Stimulated activated CD8-positive, alpha-beta memory T cell treated with anti-CD3 and anti-CD28 coated beads, Interleukin-7, amount 100 ng/mL, for 48 hours (primary cell): ENCODE results near the gene UBE3C.

Experiments
- DNase-seq, 2 donors: peaks; one replicate each; pipeline ENCODE4 v3.0.0-alpha.2; 2020; ENCODE audit warnings: low read depth in 1 of 2; ENCODE audit errors: extremely low read depth in 1 of 2

Gene UBE3C

DNA sequence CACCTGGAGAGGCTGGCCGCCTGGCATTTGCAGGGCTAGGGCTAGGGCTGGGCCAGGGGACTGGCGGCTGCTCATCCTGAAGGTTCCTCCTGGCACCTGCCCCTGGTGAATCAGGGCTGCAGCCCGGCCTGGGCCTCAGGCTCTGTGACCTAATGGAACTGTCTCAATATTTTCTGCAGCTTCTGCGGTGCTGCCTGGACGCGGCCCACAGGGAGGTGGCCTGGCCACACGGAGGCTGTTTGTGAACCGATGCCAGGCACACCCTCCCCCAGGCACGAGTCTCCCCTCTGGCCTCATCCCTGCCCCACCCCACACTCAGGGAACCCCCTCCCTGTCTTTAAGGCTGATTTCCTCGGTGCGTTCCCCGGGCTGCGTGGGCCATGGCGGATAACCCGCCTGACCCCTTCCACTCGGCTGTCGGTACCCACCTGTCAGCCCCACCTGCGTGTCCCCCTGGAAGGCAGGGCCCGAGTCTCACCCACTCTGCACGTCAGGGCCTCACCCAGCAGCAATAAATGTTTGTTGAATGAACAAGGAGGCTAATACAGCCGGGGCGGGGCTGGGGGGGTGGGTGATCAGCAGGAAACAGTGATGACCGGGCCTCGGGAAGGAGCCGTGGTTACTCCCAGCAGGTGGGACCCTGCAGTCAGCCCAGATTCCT, 143.5 kb downstream of the UBE3C start:
- DNase-seq: no peak

DNA sequence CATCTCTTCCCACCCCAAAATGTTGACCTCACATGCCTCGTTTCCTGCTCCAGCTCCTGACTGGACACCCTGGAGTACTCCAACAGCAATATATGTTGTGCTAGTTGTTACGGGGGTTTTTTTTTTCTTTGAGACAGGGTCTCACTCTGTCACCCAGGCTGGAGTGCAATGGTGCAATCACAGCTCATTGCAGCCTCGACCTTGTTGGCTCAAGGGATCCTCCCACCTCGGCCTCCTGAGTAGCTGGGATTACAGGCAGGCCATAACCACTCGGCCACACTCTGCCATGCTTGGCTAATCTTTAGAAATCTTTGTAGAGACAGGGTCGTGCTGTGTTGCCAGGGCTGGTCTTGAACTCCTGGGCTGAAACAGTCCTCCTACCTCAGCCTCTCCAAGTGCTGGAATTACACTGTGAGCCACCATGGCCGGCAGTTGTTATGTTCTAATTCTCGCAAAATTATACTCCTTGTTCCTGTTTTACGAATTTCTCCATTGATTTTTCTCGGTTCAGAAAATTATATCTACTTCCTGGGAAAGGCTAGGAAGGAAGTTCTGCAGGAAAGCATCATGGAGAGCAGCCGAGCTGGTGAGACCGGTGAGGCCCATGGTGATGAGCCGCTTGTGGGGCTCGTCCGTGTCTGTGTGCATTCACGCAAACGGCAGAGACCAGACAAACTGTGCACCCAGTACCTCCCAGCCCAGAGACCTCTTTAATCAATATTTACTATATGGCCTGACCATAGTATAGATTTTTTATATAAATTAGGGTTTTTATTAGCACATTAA, 145.7 kb downstream of the UBE3C start:
- no peak for DNase-seq

DNA sequence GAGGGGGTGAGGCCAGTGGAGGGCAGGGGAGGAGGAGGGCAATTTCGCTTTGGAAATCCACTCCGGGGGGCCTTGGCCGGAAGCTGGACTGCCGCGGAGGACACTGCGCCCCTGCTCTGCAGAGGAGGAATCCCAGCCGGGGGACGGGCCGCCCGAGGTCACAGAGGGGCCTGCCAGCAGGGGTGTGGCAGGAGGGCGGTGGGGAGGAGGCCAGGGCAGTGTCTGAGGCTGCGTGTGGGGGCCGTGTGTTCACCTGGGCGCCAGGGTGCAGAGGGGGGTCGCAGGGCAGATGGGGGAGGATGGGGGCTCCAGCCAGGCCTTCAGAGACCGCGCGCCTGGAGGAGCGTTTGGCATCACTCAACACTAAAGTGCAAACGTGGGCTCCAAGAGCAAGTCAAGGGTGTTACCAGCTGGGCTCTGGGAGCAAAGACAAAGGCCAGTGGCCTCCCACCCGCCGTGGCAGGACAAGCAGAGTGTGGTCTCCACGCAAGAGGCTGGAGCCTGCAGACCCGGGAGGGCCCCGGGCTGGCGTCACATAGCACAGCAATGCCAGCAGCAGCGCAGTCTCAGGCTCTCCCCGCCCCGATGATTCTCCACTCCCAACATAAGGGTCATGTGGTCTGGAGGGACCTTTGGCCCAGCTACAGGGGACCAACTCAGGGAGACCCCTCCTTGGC, 152.8 kb downstream of the UBE3C start:
- no peak for DNase-seq

DNA sequence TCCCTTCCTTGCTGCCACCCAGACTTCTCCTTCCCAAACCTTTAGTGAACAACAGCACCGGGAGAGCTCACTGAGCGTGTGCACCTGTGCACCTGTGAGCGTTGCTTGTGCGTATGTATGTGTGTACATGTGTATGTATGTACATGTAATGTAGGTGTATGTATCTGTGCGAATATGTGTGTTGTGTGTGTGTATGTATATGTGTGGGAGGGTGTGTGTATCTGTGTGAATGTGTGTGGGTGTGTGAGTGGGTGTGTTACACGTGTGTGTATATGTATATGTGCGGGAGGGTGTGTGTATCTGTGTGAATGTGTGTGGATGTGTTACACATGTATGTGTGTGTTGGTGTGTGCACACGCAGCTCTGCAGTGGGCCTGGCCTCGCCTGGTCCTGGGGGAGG, 153.5 kb downstream of the UBE3C start:
- DNase-seq: no peak

DNA sequence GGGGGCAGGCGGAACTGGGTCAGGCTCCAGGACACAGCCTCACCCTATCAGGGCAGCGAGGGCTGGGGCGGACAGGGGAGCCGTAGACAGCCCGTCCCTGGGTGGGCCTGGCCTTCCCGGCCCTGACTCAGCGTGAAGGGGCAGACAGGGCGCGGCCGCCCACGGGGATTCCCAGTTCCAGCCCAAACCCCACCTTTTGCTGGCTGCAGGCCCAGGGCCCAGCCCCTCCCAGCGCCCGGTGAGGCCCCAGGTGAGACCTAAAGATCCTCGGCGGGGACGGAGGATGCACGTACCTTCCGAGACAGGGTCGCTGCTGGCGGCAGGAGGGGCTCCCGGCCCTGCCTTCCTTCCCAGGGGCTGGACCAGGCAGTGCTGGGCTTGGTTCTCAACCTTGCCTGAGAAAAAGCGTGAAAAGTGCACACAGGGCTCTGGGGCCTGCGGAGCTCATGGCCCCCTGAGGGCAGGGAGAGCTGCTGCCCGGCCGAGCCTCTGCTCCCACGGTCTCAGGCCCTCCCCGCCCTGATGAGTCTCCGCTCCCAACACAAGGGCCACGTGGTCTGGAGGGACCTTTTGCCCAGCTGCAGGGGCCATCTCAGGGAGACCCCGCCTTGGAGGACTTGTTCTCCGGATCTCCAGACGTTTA, 154.2 kb downstream of the UBE3C start:
- DNase-seq: no peak

DNA sequence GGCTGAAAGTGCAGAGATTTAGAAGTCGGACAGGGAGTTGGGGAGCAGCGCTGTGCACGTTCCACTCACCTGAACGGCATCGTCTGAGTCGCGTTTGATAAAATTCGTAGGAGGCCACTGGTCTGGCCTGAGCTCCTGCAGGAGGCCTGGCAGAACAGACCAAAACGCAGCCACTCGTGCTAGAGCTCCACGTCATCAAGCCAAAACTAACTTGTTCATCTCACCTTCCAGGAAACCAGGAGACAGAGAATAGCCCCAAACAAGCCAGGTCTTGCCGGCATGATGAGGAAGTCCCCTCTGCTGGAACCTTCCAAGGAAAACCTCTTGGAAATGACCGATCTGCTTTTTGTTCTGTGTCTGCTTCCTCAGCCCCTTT, 154.7 kb downstream of the UBE3C start:
- no peak for DNase-seq

DNA sequence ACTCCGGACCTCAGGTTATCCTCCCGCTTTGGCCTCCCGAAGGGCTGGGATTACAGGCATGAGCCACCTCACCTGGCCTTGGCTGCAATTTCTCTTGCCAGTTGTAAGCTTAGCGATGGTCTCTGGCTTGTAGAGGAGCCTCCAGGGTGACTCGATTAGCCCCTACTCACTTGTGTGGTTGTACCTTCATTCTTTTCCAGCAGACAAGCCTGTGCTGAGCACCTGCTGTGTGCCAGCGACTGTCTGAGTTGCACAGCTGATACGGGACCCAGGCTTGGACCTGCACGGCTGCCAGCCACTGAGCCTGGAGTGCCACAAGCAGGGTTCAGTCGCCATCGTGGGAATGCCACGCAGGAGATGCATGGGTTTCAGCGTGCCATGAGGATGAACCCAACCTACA, 156.0 kb downstream of the UBE3C start:
- DNase-seq: no peak

DNA sequence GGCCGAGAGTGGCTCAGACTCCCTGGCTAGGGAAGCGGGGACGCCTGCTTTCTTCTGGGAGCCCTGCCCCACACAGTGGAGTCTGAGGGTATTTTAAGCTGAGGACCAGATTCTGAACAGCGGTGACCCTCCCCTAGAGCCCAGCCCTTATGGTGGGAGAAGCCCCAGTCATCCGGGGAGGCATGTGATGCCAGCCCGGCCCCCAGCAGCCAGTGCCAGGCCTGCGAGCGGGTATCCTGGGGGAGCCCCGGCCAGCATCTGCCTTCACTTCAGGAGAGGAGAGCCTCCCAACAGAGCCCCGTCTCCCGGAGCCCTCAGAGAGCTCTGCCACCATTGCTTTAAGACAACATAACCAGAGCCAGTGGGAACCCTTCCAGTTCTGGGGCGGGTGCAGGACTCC, 156.6 kb downstream of the UBE3C start:
- DNase-seq: no peak

DNA sequence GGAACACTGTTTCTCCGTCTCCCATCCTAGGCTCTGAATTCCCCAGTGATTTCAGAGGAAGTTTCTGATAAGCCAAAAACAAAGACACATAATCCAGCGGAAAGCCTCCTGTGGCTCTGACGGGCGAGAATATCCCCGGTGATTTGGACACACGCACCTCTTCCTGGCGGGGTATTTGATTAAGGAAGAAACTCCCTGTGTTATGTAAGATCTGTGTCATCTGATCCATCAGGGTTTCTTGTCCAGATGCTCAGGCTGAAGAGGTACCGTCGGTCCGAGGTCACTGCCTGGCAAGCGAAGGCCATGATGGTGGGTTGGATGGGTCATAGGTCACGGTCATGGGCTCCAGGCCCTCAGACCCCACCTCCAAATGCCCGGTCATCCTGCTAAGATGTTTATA, 158.5 kb downstream of the UBE3C start:
- DNase-seq: no peak

DNA sequence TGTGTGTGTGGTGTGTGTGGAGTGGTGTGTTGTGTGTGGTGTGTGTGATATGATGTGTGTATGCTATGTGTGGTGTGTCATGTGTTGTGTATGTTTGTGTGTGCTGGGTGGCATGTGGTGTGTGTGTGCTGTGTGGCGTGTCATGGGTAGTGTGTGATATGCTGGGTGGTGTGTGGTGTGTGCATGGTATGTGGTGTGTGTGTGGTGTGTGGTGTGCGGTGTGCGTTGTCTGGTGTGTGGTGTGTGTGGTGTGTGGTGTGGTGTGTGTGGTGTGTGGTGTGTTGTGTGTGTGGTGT, 160.5 kb downstream of the UBE3C start:
- no peak for DNase-seq

DNA sequence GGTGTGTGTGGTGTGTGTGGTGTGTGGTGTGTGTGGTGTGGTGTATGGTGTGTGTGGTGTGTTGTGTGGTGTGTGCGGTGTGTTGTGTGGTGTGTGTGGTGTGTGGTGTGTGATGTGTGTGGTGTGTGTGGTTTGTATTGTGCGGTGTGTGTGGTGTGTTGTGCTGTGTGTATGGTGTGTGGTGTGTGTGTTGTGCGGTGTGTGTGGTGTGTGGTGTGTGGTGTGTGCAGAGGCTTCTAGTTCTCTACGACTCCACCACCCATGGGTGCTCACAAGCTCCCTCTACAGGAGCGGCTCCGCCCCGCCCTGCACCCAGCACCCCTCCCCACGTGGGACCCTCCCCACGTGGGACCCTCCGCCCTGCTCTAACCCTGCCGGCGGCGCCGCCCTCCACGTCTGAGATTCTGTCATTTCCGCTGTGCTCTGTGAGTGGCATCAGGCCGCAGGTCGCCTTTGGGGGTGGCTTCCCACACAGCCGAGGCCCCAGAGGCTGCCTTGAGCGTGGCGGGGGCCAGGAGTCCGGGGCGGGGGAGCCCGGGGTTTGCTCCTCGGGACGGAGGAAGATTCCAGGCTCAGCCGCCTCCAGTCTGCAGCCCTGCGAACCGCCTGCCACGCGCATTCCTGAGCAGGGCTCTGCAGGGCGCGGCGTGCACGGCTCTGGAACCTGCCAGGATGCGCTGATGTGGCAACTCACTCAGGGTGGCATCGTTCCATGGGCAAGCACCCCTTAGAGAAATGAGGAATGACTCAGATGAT, 161.1 kb downstream of the UBE3C start:
- no peak for DNase-seq

DNA sequence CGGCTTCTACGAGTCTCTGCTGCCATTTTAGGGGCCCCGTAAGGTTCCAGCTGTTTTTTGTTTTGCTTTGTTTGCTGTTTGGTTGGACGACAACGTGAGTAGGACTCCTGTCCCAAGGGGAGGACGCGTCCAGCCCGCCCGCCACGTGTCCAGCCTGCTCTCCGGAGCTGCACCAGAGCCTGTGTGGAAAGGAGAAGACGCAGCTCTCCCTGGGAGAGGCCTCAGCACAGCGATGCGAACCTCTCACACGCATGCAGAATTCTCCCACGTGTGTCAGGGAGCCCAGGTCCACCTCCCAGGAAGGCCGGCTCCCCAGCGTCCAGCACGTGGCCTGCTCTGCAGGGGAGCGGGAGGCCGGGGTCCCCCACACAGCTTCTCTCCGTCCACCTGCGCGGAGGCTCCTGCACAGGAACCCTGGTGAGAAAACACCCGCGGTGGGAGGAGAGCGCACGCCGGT, 161.7 kb downstream of the UBE3C start:
- no peak for DNase-seq

DNA sequence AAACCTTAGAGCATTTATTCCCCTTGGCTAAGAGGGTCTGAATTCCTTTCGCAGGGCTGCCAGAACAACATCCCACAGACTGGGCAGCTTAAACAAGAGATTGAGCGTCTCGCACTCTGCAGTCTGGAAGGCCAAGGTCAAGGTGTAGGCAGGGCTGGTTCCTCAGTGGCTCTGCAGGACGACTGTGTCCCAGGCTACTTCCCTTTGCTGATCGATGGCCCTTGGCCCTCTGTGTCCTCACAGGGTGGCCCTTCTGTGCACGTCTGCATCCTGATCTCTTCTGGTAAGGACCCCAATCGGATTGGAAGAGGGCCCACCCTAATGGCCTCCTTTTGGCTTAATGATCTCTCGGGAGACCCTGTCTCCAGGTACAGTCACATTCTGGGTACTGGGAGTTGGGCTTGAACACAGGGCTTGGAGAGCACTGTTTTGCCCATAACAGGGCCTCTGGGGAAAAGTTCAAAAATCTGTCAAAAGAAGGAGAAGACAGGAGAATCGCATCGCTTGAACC, 162.9 kb downstream of the UBE3C start:
- no peak for DNase-seq

DNA sequence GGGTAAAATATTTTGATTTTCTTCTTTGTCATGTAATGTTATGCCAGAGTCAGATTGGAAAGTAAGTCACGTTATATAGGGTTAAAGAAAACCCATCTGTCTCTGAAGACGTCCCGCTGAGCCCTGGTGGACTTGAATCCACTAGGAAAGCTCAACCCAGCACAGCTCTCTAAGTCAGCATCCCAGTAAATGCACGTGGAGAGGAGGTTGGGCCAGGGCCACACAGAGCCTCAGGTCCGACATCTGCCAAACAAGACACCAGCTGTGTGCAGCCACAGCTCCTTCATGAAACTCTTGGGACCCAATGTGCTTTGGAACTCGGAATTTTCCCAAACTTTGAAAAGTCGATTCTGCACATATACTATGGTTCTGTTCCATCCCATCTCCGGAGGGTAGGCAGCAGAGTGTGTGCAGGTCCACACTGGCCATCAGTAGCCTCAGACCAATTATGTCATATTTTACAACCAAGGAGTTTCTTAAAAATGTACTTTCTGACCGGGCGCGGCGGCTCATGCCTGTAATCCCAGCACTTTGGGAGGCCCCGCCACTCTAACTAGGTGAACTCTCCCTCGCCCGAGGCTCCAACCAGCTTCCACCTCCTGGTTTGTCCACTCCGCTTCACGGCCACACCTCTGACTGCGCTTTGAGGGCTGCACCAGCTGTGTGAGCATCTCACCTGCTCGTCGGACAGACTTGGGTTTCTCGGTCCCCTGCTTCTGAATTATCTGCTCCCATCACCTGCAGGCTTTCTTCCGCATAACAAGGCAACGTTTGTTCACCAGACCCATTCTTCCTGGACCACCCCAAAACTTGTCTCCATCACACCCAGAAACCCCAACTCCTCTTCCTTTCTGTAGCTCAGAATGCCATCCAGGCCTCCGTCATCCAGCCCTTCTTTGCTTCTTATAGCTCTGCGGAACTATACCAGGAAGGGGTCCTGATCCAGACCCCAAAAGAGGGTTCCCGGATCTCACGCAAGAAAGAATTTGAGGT, 168.4 kb downstream of the UBE3C start:
- no peak for DNase-seq

DNA sequence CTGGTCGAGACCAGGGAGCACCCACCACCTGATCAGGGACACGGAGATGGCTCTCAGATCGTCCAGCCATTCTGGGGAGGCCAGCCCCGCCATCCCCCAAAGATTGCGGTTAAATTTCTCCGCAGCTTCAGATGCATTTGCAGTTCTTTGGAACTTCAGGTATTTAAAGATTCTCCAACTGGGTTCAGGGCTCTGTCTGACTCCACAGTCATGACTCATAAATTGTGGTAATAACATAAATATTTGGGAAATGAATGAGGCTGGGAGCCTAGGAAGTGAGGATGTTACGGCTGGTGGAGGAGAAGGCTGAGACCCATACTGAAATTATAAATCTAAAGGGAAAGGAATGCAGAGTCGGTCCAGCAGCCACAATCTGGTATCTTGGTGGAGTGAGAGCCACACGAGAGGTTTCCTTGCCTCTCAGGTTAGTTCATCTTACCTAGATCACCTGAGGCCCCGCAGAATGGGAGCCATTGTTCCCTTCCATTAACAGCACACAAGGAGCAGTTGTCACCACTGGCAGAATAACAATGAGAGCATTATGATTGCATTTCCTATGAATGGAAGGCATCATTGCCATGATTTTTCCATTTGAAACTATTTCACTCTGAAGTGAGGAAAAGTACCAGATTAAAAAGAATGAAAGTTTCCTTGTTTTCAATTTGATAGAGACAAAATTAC, 171.4 kb downstream of the UBE3C start:
- no peak for DNase-seq

DNA sequence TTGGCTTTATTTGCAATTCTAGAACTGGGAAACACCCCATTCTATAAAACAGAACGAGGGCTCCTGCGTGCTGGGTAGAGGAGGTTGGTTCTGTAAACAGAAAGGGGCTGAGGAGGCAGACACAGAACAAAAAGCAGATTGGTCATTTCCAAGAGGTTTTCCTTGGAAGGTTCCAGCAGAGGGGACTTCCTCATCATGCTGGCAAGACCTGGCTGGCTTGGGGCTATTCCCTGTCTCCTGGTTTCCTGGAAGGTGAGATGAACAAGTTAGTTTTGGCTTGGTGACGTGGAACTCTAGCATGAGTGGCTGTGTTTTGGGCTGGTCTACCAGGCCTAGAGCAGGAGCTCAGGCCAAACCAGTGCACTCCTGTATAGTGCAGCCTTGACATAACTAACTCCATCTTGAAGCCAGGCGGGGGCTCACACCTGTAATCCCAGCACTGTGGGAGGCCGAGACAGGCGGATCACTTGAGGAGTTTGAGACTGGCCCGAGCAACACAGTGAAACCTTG, 172.0 kb downstream of the UBE3C start:
- DNase-seq: no peak

DNA sequence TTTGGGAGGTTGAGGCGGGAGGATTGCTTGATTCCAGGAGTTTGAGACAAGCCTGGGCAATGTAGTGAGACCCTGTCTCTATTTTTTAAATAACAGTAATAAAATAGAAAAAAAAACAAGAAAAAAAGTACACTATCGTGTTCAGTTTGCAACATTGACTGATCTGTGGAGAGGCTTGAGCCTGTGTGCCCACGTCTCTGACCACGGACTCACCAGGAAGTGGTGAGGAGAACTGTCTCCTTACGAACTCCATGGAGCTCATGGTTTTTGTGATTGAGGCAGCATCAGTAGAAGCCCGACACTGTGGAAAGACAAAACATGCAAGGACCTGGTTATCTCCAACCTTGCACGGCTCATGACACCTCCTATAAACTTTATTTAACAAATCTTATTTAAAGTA, 174.2 kb downstream of the UBE3C start:
- no peak for DNase-seq

DNA sequence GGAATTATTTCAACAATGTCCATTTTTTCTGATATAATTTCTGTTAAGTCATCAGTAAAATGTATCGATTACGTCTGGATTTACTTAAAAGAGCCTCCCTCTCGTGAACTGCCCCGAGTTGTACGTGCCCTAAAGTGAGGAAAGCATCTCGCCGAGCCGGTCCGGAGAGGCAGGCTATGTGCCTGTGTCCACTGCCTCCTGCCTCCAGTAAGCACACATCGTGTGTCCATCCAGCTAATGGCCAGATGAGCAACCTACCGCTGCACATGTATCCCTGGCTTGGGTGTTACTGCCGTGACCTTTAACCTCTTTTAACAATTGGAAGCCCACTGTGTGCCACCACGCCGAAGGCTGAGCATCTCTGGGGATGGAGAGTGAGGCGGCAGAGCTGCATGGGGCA, 174.9 kb downstream of the UBE3C start:
- no peak for DNase-seq
